ENCODE data around the gene MSX2. TPM values are rescaled to one million over a fixed set of nuclear protein-coding genes. Genes with fewer than 3 reads are reported as not detected.

Gene MSX2
- total RNA-seq, 2 experiments from 2014 or later, result not detected

DNA sequence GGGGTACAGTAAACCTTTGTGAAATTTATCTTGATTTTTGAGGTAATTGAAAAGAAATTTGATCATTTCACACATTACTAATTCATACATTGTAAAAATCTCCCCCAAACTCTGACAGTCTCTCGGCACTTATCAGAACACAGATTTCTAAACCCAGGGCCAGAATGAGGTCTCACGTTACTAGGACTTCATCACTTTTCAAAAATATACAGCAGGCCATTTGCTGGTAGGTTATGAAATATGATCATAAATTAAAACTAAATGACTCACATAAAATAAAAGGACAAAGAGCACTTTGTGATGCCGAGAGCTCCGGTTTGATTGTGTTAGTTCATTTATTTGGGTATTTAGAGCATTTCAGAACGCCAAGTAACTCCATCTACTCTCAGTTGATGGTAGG lies 17.0 kb downstream of the MSX2 start:
- H3K36me3 ChIP-seq (ENCODE audit: insufficient read depth, low read length), result no peaks in the 10 kb centered on the region
- H3K27ac ChIP-seq (ENCODE audit: low read depth, low read length, poor library complexity, severe bottlenecking), result no peak overlapping the region
- no peaks in the 10 kb centered on the region for H3K9me3 ChIP-seq (ENCODE audit: low read length)
- CTCF ChIA-PET (ENCODE audit: unreplicated experiment), result no interaction called here
- intact Hi-C loops (cut with micrococcal nuclease; ENCODE audit: unreplicated experiment), result no loop called here
- TF ChIP-seq, protein P1, sequence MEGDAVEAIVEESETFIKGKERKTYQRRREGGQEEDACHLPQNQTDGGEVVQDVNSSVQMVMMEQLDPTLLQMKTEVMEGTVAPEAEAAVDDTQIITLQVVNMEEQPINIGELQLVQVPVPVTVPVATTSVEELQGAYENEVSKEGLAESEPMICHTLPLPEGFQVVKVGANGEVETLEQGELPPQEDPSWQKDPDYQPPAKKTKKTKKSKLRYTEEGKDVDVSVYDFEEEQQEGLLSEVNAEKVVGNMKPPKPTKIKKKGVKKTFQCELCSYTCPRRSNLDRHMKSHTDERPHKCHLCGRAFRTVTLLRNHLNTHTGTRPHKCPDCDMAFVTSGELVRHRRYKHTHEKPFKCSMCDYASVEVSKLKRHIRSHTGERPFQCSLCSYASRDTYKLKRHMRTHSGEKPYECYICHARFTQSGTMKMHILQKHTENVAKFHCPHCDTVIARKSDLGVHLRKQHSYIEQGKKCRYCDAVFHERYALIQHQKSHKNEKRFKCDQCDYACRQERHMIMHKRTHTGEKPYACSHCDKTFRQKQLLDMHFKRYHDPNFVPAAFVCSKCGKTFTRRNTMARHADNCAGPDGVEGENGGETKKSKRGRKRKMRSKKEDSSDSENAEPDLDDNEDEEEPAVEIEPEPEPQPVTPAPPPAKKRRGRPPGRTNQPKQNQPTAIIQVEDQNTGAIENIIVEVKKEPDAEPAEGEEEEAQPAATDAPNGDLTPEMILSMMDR (conservative IDR thresholded peaks at IDR 0.05; ENCODE audit: low read length), result no peak
- TF ChIP-seq EZH2phosphoT487 (IDR thresholded peaks at IDR 0.05; ENCODE audit: borderline replicate concordance, low read depth, low read length), result no peak
- no peak overlapping the region for H3K4me3 ChIP-seq (ENCODE audit: low read depth, low read length, poor library complexity, severe bottlenecking)
- BruUV-seq (replicated peaks), result no TSS peak
- H2AFZ ChIP-seq (ENCODE audit: low read length), result no peak overlapping the region
- H3K9me2 ChIP-seq (ENCODE audit: insufficient read depth, low read length), result no peaks in the 10 kb centered on the region
- DNase-seq (ENCODE audit: low spot score), result no peak
- POLR2A ChIA-PET, result no interaction called here
- H3K79me2 ChIP-seq (ENCODE audit: insufficient read depth, low read depth, low read length), result no peaks in the 10 kb centered on the region
- H3K4me1 ChIP-seq (ENCODE audit: insufficient read depth, low read length, poor library complexity, severe bottlenecking), result no peaks in the 10 kb centered on the region
- no peak overlapping the region for H3K4me2 ChIP-seq (ENCODE audit: low read length)
- no peaks in the 10 kb centered on the region for H4K20me1 ChIP-seq (ENCODE audit: insufficient read depth, low read length)

DNA sequence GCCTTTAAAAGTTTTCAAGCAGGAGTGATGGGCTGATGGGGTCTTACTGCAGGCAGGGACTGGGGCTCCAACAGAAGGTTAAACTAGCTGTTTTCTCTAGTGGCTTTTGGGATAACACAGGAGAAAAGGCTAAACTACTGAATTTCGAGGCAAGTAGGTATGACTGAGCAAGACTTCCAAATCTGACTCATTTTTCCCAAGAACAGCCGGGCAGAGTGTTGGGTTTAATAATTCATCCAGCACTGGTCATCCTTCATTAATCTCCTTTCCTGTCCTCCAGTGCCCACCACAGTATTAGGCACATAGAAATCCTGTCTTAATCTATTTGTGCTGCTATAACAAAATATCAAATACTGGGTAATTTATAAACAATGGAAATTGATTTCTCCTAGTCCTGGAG lies 20.5 kb downstream of the MSX2 start:
- CTCF ChIA-PET (ENCODE audit: unreplicated experiment), result no interaction called here
- H3K4me1 ChIP-seq (ENCODE audit: insufficient read depth, low read length, poor library complexity, severe bottlenecking), result no peaks in the 10 kb centered on the region
- TF ChIP-seq, protein P1 (conservative IDR thresholded peaks at IDR 0.05; ENCODE audit: low read length), result no peak
- no peak for TF ChIP-seq EZH2phosphoT487 (IDR thresholded peaks at IDR 0.05; ENCODE audit: borderline replicate concordance, low read depth, low read length)

DNA sequence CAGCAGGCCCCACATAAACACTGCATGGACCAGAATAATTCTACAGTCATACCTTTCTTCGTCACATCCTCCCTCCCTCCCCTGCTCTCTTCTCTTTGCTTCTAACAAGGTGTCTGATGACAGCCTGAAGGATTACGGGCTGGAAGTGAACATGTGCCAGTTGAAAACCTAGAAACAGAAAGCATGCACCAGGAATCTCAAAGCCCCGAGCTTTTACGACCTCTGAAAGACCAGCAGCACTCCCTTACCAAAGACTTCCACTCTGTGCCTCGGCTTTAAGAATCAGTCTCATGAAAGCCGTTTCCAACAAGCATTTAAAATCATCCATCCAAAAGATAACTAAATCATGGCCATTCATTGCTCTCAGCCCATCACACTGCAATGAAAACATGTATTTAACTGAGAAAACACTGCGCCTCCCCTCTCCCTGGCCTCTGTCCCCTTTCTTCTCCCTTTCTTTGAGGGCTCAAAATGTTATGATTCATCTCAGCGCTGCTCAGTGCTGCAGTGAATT lies 21.3 kb downstream of the MSX2 start:
- BruUV-seq (replicated peaks), result no TSS peak

More for the DNA sequence above, 20.5 kb downstream of the MSX2 start:
- BruUV-seq (replicated peaks), result no TSS peak
- H3K36me3 ChIP-seq (ENCODE audit: insufficient read depth, low read length), result no peaks in the 10 kb centered on the region
- H3K27ac ChIP-seq (ENCODE audit: low read depth, low read length, poor library complexity, severe bottlenecking), result no peak overlapping the region
- H3K79me2 ChIP-seq (ENCODE audit: insufficient read depth, low read depth, low read length), result no peaks in the 10 kb centered on the region
- POLR2A ChIA-PET, result no interaction called here
- H2AFZ ChIP-seq (ENCODE audit: low read length), result no peak overlapping the region
- H3K9me3 ChIP-seq (ENCODE audit: low read length), result no peaks in the 10 kb centered on the region
- intact Hi-C loops (cut with micrococcal nuclease; ENCODE audit: unreplicated experiment), result no loop called here
- no peak overlapping the region for H3K4me2 ChIP-seq (ENCODE audit: low read length)
- no peaks in the 10 kb centered on the region for H4K20me1 ChIP-seq (ENCODE audit: insufficient read depth, low read length)
- no peak overlapping the region for H3K4me3 ChIP-seq (ENCODE audit: low read depth, low read length, poor library complexity, severe bottlenecking)
- no peaks in the 10 kb centered on the region for H3K9me2 ChIP-seq (ENCODE audit: insufficient read depth, low read length)
- no peak for DNase-seq (ENCODE audit: low spot score)

More for the DNA sequence above, 21.3 kb downstream of the MSX2 start:
- CTCF ChIA-PET (ENCODE audit: unreplicated experiment), result no interaction called here
- H4K20me1 ChIP-seq (ENCODE audit: insufficient read depth, low read length), result no peaks in the 10 kb centered on the region
- H2AFZ ChIP-seq (ENCODE audit: low read length), result no peak overlapping the region
- no peak overlapping the region for H3K4me2 ChIP-seq (ENCODE audit: low read length)
- TF ChIP-seq, protein P1 (conservative IDR thresholded peaks at IDR 0.05; ENCODE audit: low read length), result no peak
- TF ChIP-seq EZH2phosphoT487 (IDR thresholded peaks at IDR 0.05; ENCODE audit: borderline replicate concordance, low read depth, low read length), result no peak
- POLR2A ChIA-PET, result no interaction called here
- no peaks in the 10 kb centered on the region for H3K79me2 ChIP-seq (ENCODE audit: insufficient read depth, low read depth, low read length)
- H3K27ac ChIP-seq (ENCODE audit: low read depth, low read length, poor library complexity, severe bottlenecking), result no peak overlapping the region
- H3K4me3 ChIP-seq (ENCODE audit: low read depth, low read length, poor library complexity, severe bottlenecking), result no peak overlapping the region
- no peaks in the 10 kb centered on the region for H3K9me2 ChIP-seq (ENCODE audit: insufficient read depth, low read length)
- H3K9me3 ChIP-seq (ENCODE audit: low read length), result no peaks in the 10 kb centered on the region
- intact Hi-C loops (cut with micrococcal nuclease; ENCODE audit: unreplicated experiment), result no loop called here
- DNase-seq (ENCODE audit: low spot score), result no peak
- H3K36me3 ChIP-seq (ENCODE audit: insufficient read depth, low read length), result no peaks in the 10 kb centered on the region
- H3K4me1 ChIP-seq (ENCODE audit: insufficient read depth, low read length, poor library complexity, severe bottlenecking), result no peaks in the 10 kb centered on the region

Measured in OCI-LY7 (cell line).